ENCODE measurements around the gene NR4A3.
"Not testable (repeated sequence)": the region's sequence is repeated elsewhere in the genome, so short reads cannot be mapped to it uniquely, and the experiment has no call there.

NR4A3 gene

GRCh38 chr9:99832558-99832864 lies 10.8 kb downstream of the NR4A3 start:
- no peak for DNase-seq (ENCODE audit: low spot score)

- peak; percentile 21 for DNase-seq (ENCODE audit: low spot score)
Measured at GRCh38 chr9:99833735-99834134, 12.1 kb downstream of the NR4A3 start.

- DNase-seq (ENCODE audit: low spot score), result no peak
Measured at GRCh38 chr9:99834474-99834873, 12.8 kb downstream of the NR4A3 start.

GRCh38 chr9:99835142-99835541 lies 13.5 kb downstream of the NR4A3 start:
- DNase-seq (ENCODE audit: low spot score), result no peak

GRCh38 chr9:99835581-99835980 lies 13.9 kb downstream of the NR4A3 start:
- DNase-seq (ENCODE audit: low spot score), result no peak

- DNase-seq (ENCODE audit: low spot score), result no peak
Measured at GRCh38 chr9:99840072-99840471, 18.4 kb downstream of the NR4A3 start.

GRCh38 chr9:99845063-99845462 lies 23.4 kb downstream of the NR4A3 start:
- no peak for DNase-seq (ENCODE audit: low spot score)

- DNase-seq (ENCODE audit: low spot score), result no peak
Measured at GRCh38 chr9:99848447-99848846, 26.8 kb downstream of the NR4A3 start.

- DNase-seq (ENCODE audit: low spot score), result no peak
Measured at GRCh38 chr9:99850736-99851499, 29.2 kb downstream of the NR4A3 start.

- DNase-seq (ENCODE audit: low spot score), result no peak
Measured at GRCh38 chr9:99851500-99851822, 29.8 kb downstream of the NR4A3 start.

GRCh38 chr9:99852617-99853016 lies 30.9 kb downstream of the NR4A3 start:
- no peak for DNase-seq (ENCODE audit: low spot score)

- no peak for DNase-seq (ENCODE audit: low spot score)
Measured at GRCh38 chr9:99855467-99856176, 33.9 kb downstream of the NR4A3 start.

GRCh38 chr9:99857576-99857975 lies 35.9 kb downstream of the NR4A3 start:
- not testable (repeated sequence) for DNase-seq (ENCODE audit: low spot score)

GRCh38 chr9:99858087-99858486 lies 36.4 kb downstream of the NR4A3 start:
- no peak for DNase-seq (ENCODE audit: low spot score)

- no peak for DNase-seq (ENCODE audit: low spot score)
Measured at GRCh38 chr9:99859243-99859980, 37.7 kb downstream of the NR4A3 start.

GRCh38 chr9:99860266-99860665 lies 38.6 kb downstream of the NR4A3 start:
- DNase-seq (ENCODE audit: low spot score), result no peak

- no peak for DNase-seq (ENCODE audit: low spot score)
Measured at GRCh38 chr9:99863955-99864354, 42.3 kb downstream of the NR4A3 start.

- no peak for DNase-seq (ENCODE audit: low spot score)
Measured at GRCh38 chr9:99866398-99866797, 44.7 kb downstream of the NR4A3 start.

- no peak for DNase-seq (ENCODE audit: low spot score)
Measured at GRCh38 chr9:99867536-99867935, 45.9 kb downstream of the NR4A3 start.

- DNase-seq (ENCODE audit: low spot score), result no peak
Measured at GRCh38 chr9:99867968-99868367, 46.3 kb downstream of the NR4A3 start.

- DNase-seq (ENCODE audit: low spot score), result no peak
Measured at GRCh38 chr9:99868845-99869244, 47.2 kb downstream of the NR4A3 start.

- DNase-seq (ENCODE audit: low spot score), result no peak
Measured at GRCh38 chr9:99870126-99870525, 48.4 kb downstream of the NR4A3 start.

GRCh38 chr9:99873531-99873930 lies 51.8 kb downstream of the NR4A3 start:
- DNase-seq (ENCODE audit: low spot score), result no peak

Data from SK-N-DZ (cell line).